Activated T-helper 1 cell treated with anti-CD3 and anti-CD28 coated beads, Interleukin-12 subunit alpha, Interleukin-12 subunit beta, Interleukin-2, Interleukin-4 antibody, amounts not matched to agents 30 ng/mL and 10 ng/mL and 1 ng/mL, durations not matched to agents 14 hours and 24 hours and 36 hours (primary cell): ENCODE measurements around the gene FOXP1. TPM values are rescaled to one million over a fixed set of nuclear protein-coding genes. Genes with fewer than 3 reads are reported as not detected.

Source experiments
- DNase-seq: peaks from one replicate; pipeline ENCODE4 v3.0.0; 2021; ENCODE audit warnings: low spot score
- H3K27ac Mint-ChIP-seq: one replicate; pipeline ENCODE4 v1.8.0; 2021; ENCODE audit warnings: mild to moderate bottlenecking, mixed read lengths
- H3K27me3 Mint-ChIP-seq: one replicate; pipeline ENCODE4 v1.8.0; 2022; ENCODE audit warnings: mild to moderate bottlenecking, moderate library complexity, mixed read lengths; ENCODE audit not compliant: insufficient read depth
- H3K36me3 Mint-ChIP-seq: one replicate; pipeline ENCODE4 v1.8.0; 2021; ENCODE audit warnings: low read depth, mixed read lengths
- H3K4me1 Mint-ChIP-seq: one replicate; pipeline ENCODE4 v1.8.0; 2021; ENCODE audit warnings: low read depth, mixed read lengths
- H3K4me3 Mint-ChIP-seq: one replicate; pipeline ENCODE4 v1.8.0; 2021; ENCODE audit warnings: mild to moderate bottlenecking, moderate library complexity, mixed read lengths
- H3K9me3 Mint-ChIP-seq: one replicate; pipeline ENCODE4 v1.8.0; 2021; ENCODE audit warnings: mixed read lengths
- intact Hi-C: fragments of 100-400 bp; cut with micrococcal nuclease; formaldehyde crosslinking; loops from one replicate; pipeline ENCODE4 v1.15.1; 2024
- total RNA-seq: library from RNA; stranded (reverse); gene quantifications from 2 replicates; pipeline ENCODE4 v1.2.3, GENCODE V29; 2022

FOXP1 gene
- total RNA-seq, 1 donor from 2014 or later = 97.6 TPM

- Mint-ChIP-seq H3K27ac (no peak overlapping the region), H3K9me3 (no peaks in the 10 kb centered on the region), H3K4me1 (no peaks in the 10 kb centered on the region)
Measured at GRCh38 chr3:71273453-71273852, 310.1 kb downstream of the FOXP1 start.

GRCh38 chr3:71271596-71271995, 311.9 kb downstream of the FOXP1 start:
- DNase-seq = no peak
- H3K27me3 Mint-ChIP-seq = peaks cover 11% of the 10 kb centered on the region
- peaks cover 3% of the 10 kb centered on the region for H3K36me3 Mint-ChIP-seq
- no peak overlapping the region for H3K27ac Mint-ChIP-seq
- intact Hi-C loops = no loop called here
- no peaks in the 10 kb centered on the region for H3K4me1 Mint-ChIP-seq
- H3K4me3 Mint-ChIP-seq = no peak overlapping the region
- H3K9me3 Mint-ChIP-seq = no peaks in the 10 kb centered on the region

More at GRCh38 chr3:71273453-71273852, 310.1 kb downstream of the FOXP1 start:
- intact Hi-C loops = no loop called here
- no peak for DNase-seq
- H3K27me3 Mint-ChIP-seq = peaks cover 11% of the 10 kb centered on the region
- H3K36me3 Mint-ChIP-seq = peaks cover 5% of the 10 kb centered on the region
- H3K4me3 Mint-ChIP-seq = no peak overlapping the region

GRCh38 chr3:71269906-71270305, 313.6 kb downstream of the FOXP1 start:
- Mint-ChIP-seq H3K27ac (no peak overlapping the region), H3K4me3 (no peak overlapping the region), H3K36me3 (peaks cover 5% of the 10 kb centered on the region), H3K27me3 (peaks cover 9% of the 10 kb centered on the region), H3K4me1 (peaks cover 9% of the 10 kb centered on the region), H3K9me3 (no peaks in the 10 kb centered on the region)
- intact Hi-C loops = no loop called here
- no peak for DNase-seq

GRCh38 chr3:71268462-71268999, 315.0 kb downstream of the FOXP1 start:
- peaks cover 10% of the 10 kb centered on the region for H3K27me3 Mint-ChIP-seq
- H3K9me3 Mint-ChIP-seq = no peaks in the 10 kb centered on the region
- intact Hi-C loops = no loop called here
- peaks cover 5% of the 10 kb centered on the region for H3K36me3 Mint-ChIP-seq
- H3K4me1 Mint-ChIP-seq = peaks cover 18% of the 10 kb centered on the region
- DNase-seq = no peak
- H3K4me3 Mint-ChIP-seq = no peak overlapping the region
- no peak overlapping the region for H3K27ac Mint-ChIP-seq

GRCh38 chr3:71266875-71267274, 316.7 kb downstream of the FOXP1 start:
- Mint-ChIP-seq H3K27ac (no peak overlapping the region), H3K4me1 (peaks cover 18% of the 10 kb centered on the region), H3K27me3 (peaks cover 11% of the 10 kb centered on the region), H3K36me3 (peaks cover 3% of the 10 kb centered on the region), H3K4me3 (no peak overlapping the region), H3K9me3 (no peaks in the 10 kb centered on the region)
- DNase-seq = no peak
- intact Hi-C loops = no loop called here

GRCh38 chr3:71265365-71265915, 318.1 kb downstream of the FOXP1 start:
- Mint-ChIP-seq H3K4me3 (no peak overlapping the region), H3K36me3 (peaks cover 3% of the 10 kb centered on the region), H3K27ac (no peak overlapping the region), H3K27me3 (peaks cover 4% of the 10 kb centered on the region), H3K4me1 (peaks cover 18% of the 10 kb centered on the region), H3K9me3 (no peaks in the 10 kb centered on the region)
- intact Hi-C loops = no loop called here
- DNase-seq = no peak

- H3K4me3 Mint-ChIP-seq = no peak overlapping the region
Measured at GRCh38 chr3:71264840-71265239, 318.7 kb downstream of the FOXP1 start.

GRCh38 chr3:71262364-71263265, 320.9 kb downstream of the FOXP1 start:
- Mint-ChIP-seq H3K27me3 (peaks cover 4% of the 10 kb centered on the region), H3K27ac (no peak overlapping the region), H3K36me3 (peaks cover 1% of the 10 kb centered on the region), H3K4me1 (peaks cover 18% of the 10 kb centered on the region), H3K9me3 (no peaks in the 10 kb centered on the region), H3K4me3 (no peak overlapping the region)
- intact Hi-C loops = no loop called here
- DNase-seq = no peak

More at GRCh38 chr3:71264840-71265239, 318.7 kb downstream of the FOXP1 start:
- Mint-ChIP-seq H3K9me3 (no peaks in the 10 kb centered on the region), H3K27me3 (peaks cover 4% of the 10 kb centered on the region), H3K27ac (no peak overlapping the region), H3K36me3 (peaks cover 1% of the 10 kb centered on the region), H3K4me1 (peaks cover 18% of the 10 kb centered on the region)
- DNase-seq = no peak
- intact Hi-C loops = no loop called here

GRCh38 chr3:71260782-71261181, 322.7 kb downstream of the FOXP1 start:
- no peaks in the 10 kb centered on the region for H3K9me3 Mint-ChIP-seq
- H3K4me1 Mint-ChIP-seq = peaks cover 17% of the 10 kb centered on the region
- no peak overlapping the region for H3K4me3 Mint-ChIP-seq
- DNase-seq = no peak
- H3K27me3 Mint-ChIP-seq = peaks cover 4% of the 10 kb centered on the region
- H3K27ac Mint-ChIP-seq = no peak overlapping the region
- intact Hi-C loops = no loop called here
- H3K36me3 Mint-ChIP-seq = peaks cover under 1% of the 10 kb centered on the region

- Mint-ChIP-seq H3K27me3 (peaks cover 2% of the 10 kb centered on the region), H3K4me3 (no peak overlapping the region), H3K9me3 (no peaks in the 10 kb centered on the region), H3K4me1 (no peaks in the 10 kb centered on the region), H3K36me3 (no peaks in the 10 kb centered on the region), H3K27ac (no peak overlapping the region)
- DNase-seq = no peak
- intact Hi-C loops = no loop called here
Measured at GRCh38 chr3:71258526-71258925, 325.0 kb downstream of the FOXP1 start.

GRCh38 chr3:71258116-71258515, 325.4 kb downstream of the FOXP1 start:
- DNase-seq = no peak
- Mint-ChIP-seq H3K4me1 (no peaks in the 10 kb centered on the region), H3K36me3 (no peaks in the 10 kb centered on the region), H3K27me3 (peaks cover 2% of the 10 kb centered on the region), H3K4me3 (no peak overlapping the region), H3K9me3 (no peaks in the 10 kb centered on the region), H3K27ac (no peak overlapping the region)
- intact Hi-C loops = no loop called here

GRCh38 chr3:71255498-71255897, 328.0 kb downstream of the FOXP1 start:
- DNase-seq = no peak
- H3K4me1 Mint-ChIP-seq = no peaks in the 10 kb centered on the region
- intact Hi-C loops = no loop called here

More at GRCh38 chr3:71255498-71255897, 328.0 kb downstream of the FOXP1 start:
- no peak overlapping the region for H3K27ac Mint-ChIP-seq
- no peak overlapping the region for H3K4me3 Mint-ChIP-seq
- H3K27me3 Mint-ChIP-seq = peaks cover 2% of the 10 kb centered on the region
- H3K9me3 Mint-ChIP-seq = no peaks in the 10 kb centered on the region
- H3K36me3 Mint-ChIP-seq = no peaks in the 10 kb centered on the region
